HG03064 (cell line): ENCODE measurements around the gene CHRNE.
"Not testable (repeated sequence)": the region's sequence is repeated elsewhere in the genome, so short reads cannot be mapped to it uniquely, and the experiment has no call there.

Experiments used
- ATAC-seq: cut with Tn5 transposase; IDR thresholded peaks from one replicate; pipeline ENCODE4 v1.9.1; 2021; ENCODE audit warnings: low read depth; ENCODE audit not compliant: unreplicated experiment

CHRNE gene

DNA sequence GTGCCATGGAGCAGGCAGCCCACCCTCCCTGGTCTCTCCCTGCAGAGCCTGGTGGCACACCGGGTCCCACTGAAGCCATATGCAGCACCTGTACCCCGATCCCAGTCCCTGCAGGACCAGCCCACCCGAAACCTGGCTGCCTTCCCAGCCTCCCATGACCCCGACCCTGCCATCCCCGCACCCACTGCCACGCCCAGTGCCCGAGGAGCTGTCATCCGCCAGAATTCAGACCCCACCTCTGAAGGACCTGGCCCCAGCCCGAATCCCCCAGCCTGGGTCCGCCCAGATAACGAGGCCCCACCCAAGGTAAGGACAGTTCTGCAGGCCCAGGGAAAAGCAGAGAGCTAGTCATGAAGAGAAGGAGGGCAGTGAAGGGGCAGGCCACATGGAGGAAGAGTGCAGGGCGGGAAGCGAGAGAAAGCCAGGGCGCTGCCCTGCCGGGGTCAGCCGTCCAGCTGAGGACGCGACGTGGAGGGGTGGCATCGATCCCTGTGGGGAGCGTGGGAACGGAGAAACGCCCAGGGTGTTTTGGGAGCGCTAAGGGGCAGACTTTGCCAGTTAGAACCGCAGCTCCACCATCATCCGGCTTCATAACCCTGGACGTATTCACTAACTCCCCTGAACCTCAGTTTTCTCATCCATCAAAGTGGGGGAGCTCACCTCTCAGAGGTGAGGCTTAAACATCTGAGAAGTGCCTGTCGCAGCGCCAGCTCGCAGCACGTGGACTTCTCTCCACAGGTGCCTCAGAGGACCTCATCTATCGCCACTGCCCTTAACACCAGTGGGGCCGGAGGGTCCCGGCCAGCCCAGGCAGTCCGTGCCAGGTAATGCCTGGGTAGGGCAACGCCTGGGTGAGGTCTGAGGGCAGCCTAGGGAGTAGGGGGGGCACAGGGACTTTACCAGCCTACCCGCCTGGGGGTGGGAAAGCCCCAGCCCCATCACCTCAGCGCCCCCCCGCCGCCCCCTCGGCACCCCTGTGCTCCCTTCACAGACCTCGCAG lies 11.2 kb downstream of the CHRNE start:
- ATAC-seq, result no peak

DNA sequence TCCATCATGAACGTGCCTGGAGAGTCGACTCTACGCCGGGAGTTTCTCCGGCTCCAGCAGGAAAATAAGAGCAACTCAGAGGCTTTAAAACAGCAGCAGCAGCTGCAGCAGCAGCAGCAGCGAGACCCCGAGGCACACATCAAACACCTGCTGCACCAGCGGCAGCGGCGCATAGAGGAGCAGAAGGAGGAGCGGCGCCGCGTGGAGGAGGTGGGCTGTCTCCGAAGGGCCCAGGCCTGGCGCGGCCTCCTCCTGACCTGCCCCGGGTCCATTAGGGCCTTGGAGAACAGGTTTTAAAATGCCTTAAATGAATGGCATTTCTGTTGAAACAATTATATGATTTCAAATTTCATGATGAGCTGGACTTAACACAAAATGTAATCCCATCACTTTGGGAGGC lies 15.3 kb downstream of the CHRNE start:
- ATAC-seq, result no peak

DNA sequence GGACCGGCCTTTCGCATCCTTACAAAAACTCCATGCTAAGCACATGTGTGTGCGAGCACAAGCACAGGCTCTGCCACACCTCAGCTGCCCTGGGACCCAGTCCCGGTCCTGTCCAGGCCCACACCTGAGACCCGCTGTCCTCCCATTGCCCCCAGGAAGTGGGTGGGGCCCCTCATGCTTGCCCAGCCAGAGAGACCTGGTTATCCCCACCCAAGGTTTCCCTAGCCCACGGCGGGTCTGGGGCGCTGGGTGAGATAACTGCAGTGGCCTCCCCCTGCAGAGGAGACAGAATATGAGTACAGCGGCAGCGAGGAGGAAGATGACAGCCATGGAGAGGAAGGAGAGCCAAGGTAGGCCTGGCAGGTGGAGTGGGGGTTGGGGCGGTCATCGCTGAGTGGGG lies 16.1 kb downstream of the CHRNE start:
- no peak for ATAC-seq

DNA sequence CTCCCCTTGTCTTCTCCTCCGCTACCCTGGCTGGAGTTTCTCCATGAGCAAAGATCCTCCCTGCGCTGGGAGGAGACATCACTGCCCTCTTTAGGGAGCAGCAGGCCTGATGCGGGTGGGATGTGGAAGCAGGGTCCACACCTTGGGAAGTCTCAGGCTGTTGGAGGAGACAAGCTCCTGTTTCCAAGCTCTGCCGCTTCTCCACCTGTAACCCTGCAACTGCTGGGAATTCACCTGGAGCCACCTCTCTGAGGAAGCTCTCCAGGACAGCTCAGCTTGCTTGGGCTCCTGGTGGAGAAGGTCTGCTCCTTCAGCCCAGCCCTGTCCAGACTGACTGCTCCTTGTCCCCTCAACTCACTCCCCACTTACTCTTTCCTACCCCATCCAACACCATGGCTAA lies 18.4 kb downstream of the CHRNE start:
- no peak for ATAC-seq

DNA sequence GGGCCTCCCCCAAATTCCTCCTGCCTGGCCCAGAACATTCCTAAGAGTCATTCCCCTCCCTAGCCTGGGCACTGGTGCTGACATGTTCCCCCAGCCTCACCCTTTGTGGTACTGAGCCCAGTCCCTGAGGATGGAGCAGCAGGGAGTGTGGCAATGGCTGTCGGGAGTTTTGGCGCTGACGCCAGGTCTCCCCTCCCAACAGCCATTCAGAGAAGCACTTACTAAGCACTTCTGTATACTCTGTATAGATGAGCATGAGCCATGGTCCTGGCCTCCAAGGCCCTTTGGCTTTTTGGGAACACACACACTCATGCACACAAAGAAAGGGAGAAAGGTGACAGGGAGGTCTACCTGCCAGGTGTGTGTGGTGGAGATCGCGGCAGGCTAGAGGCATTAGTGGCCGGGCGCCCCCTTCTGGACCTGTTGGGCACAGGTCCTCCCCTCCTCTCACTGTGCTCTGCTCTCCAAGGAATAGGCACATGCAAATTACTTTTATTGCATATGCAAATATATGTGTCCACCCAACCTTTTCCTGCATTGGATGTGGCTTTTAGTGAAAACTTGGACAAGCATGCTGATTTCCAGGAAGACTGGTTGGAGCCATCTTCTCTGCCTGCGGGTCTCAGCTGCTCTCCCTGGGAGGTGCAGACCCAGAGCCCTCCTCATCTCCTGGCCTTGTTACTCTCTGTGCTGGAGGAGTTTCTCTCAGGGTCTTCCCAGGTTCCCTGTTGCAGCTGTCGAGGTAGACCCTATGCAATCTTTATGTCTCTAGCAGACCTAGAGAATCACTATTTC lies 20.9 kb downstream of the CHRNE start:
- no peak for ATAC-seq

DNA sequence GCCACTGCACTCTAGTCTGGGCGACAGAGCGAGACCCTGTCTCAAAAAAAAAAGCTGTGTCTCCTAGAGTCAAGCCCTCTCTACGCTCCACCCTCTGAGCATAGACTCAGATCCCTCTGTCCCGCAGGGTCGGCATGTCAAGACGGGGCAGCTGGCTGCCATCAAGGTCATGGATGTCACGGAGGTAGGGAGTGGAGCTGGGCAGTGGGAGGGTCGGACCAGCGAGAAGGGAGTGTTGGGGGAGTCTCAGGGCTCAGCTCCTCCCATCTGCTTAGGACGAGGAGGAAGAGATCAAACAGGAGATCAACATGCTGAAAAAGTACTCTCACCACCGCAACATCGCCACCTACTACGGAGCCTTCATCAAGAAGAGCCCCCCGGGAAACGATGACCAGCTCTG lies 22.0 kb downstream of the CHRNE start:
- no peak for ATAC-seq

DNA sequence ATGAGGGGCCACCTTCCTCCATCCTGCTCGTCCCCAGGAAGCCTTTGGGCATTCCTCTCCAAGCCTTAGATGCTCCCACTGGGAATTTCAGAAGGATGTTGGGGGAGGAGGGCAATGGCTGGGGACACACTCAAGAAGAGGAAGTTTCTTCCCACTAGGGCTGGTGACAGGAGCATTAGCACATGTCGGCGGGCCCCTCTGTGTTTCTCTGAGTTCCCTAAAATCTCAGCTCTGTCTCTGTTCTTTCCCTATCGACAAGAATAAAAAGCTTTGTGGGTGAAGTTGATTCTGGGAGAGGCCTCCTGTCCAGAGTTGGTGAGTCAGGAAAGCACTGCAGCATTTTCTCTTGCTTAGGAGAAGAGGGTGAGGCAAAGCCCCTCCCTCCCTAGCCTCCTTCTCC lies 23.3 kb downstream of the CHRNE start:
- ATAC-seq, result no peak

DNA sequence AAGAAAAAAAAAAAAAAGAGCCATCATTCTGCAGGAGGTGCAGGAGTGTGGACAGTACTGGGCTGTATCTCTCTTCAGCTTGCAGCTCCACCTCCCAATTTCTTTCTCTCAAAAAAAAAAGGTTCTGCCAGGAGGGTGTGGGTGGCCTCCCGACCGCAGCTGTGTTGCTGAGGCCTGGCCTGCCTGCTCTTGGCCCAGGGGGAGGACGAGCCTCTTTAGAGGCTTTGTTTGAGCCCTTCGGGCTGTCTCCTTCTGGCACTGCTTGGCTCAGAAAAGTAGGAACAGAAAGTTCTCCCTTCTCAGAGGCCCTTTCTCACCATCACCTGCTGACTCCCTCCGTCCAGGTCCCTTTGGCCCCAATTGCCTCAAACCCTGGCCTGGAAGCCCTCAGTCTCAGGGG lies 25.8 kb downstream of the CHRNE start:
- ATAC-seq, result no peak

DNA sequence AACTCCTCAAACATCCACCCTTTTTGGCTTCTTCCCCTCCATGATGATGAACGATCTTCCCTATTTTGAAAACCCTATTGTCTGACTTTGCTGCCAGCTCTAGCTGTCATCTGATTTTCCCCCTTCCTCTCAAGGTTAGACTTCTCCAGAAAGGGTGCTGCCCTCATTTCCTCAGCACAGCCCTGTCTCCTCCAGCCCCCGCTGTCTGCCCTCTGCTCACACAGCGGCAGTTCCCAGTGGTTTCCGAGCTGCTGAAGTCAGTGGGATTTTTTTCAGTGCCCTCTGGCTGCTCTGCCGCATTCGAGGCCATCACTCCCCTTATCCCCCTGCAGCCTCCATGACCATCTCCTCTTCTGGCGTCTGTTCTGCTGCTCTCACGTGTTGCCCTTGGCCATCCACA lies 30.1 kb downstream of the CHRNE start:
- ATAC-seq, result no peak

DNA sequence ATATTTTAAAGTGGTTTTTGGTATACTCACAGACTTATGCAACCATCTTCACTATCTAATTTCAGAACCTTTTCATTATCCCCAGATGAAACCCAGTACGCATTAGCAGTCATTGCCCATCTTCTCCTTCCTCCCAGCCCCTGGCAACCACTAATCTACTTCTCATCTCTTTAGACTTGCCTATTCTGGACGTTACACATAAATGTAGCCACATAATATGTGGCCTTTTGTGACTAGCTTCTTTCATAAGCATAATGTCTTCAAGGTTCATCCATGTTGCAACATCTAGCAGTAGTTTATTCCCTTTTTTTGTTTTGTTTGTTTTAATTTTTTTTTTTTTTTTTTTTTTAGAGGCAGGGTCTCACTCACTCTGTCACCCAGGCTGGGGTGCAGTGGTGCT lies 32.0 kb downstream of the CHRNE start:
- ATAC-seq, result no peak

DNA sequence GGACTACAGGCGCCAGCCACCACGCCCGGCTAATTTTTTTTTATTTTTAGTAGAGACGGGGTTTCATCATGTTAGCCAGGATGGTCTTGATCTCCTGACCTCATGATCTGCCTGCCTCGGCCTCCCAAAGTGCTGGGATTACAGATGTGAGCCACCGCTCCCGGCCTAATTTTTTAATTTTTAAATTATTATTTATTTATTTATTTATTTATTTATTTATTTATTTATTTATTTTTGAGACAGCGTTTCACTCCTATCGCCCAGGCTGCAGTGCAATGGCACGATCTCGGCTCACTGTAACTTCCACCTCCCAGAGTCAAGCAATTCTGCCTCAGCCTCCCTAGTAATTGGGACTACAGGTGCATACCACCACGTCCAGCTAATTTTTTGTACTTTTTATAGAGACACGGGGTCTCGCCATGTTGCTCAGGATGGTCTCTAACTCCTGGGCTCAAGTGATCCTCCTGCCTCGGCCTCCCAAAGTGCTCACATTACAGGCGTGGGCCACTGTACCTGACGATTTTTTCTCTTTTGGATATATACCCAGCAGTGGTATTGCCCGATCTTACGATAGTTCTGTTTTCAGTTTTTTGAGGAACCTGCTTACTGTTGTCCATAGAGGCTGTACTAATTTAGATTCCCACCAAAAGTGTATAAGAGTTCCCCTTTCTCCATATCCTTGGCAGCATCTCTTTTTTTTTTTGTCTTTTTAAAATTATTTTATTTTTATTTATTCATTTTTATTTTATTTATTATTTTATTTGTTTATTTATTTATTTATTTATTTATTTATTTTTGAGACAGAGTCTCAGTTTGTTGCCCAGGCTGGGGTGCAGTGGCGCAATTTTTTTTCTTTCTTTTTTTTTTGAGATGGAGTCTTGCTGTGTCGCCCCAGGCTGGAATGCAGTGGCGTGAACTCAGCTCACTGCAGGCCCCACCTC lies 33.6 kb downstream of the CHRNE start:
- not testable (repeated sequence) for ATAC-seq

DNA sequence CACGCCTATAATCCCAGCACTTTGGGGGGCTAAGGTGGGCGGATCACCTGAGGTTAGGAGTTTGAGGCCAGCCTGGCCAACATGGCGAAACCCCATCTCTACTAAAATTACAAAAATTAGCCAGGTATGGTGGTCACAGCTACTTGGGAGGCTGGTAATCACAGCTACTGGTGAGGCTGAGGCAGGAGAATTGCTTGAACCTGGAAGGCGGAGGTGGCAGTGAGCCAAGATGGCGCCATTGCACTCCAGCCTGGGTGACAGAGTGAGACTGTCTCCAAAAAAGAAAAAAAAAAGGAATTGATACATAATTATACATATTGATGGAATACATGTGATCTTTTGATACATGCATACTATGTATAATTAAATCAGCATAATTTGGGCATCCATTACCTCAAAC lies 35.4 kb downstream of the CHRNE start:
- not testable (repeated sequence) for ATAC-seq

DNA sequence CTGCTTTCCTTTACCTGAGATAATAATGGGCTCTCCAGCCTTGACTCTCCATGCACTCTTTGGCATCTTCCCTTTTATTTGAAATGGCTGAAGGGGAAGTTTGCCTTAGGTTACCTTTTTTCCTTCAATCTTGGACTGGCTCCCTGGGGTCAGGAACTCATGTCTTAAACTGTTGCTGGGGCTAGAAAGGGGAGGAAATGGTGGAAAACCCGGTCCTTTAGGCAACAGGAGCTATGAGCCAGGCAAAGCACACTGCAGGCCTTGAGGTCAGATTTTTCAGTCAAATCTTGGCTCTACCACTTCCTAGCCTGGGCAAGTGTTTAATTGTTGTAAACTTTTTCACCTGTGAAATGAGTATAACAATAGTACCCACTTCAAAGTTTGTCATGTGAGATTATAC lies 39.6 kb downstream of the CHRNE start:
- ATAC-seq, result no peak

DNA sequence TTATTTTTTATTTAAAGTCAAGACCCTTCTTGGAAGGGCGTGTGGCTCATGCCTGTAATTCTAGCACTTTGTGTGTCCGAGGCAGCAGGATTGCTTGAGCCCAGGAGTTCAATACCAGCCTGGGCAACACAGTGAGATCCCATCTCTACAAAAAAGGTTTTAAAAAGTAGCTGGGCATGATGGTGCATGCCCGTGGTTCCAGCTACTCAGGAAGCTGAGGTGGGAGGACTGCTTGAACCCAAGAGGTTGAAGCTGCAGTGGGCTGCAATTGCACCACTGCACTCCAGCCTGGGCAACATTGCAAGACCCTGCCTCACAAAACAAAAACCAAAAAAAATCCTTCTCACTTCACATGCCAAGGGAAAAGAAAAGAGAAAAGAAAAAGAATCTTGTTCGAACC lies 40.2 kb downstream of the CHRNE start:
- no peak for ATAC-seq

DNA sequence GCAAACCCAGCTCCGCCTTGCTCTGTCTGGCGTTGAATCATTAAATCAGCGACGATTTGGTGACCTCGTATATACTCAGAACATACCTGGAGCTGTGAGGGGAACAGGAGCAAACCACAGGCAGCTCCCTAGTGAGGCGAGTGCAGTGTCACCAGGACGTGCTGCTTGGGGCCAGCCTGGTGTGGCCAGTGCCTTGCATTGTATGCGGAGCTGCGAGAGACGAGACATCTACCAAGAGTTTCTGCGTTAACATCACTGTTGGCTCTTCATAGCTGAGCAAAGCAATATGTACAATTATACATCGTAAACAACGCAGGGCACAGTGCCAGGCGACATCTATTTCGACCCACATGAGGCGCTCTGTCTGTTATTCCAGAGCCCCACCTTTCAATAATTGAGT lies 41.8 kb downstream of the CHRNE start:
- no peak for ATAC-seq

DNA sequence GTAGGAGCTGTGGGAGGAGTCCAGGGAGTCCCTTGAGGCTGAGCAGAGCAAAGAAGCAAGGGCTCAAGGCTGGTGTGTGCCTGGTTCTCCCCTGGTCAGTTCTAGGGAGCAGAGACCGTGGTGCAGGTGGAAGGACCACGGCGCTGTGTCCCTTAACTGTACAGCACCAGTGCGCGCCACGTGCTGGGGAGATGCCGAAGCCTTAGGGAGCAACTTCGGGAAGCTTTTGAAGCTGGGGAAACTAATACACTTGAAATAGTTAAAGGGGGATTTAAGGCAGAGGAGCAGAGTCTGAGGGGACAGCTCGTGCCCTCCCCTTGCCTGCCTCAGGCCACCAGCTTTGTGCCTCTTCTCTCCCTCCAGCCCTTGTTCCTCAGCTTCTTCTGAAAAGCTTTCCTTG lies 42.2 kb downstream of the CHRNE start:
- ATAC-seq, result no peak

DNA sequence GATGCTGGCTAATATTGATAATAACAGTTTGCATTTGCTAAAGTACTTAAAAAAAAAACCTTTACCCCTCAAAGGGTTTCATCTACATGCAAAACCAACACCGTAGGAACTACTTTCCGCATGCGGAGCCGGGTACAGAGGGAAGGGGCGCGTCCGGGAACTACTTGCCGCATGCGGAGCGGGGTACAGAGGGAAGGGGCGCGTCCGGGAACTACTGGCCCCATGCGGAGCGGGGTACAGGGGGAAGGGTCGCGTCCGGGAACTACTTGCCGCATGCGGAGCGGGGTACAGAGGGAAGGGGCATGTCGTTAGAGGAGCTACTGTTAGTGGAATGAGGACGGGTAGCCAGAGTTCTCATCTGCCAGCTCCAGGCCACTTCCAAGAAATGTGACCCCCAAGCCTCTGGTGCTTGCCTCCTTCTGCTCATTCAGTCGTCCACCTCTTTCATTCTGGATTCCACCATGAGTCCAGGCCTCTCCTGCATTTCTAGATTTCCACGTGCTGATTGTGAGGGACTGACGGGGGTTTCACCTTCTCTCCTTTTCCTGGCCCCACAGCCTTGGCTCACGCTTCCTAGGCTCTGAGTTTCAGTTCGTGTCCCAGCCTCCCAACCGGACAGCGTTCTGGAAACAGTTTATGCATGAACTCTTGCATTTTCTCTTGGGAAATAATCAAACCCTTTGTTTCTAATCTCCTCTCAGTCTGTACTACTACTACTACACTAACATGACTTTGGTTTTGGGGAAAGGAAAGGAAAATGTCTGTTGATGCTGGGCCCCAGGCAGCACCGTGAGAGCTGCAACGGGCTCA lies 42.9 kb downstream of the CHRNE start:
- ATAC-seq, result no peak

DNA sequence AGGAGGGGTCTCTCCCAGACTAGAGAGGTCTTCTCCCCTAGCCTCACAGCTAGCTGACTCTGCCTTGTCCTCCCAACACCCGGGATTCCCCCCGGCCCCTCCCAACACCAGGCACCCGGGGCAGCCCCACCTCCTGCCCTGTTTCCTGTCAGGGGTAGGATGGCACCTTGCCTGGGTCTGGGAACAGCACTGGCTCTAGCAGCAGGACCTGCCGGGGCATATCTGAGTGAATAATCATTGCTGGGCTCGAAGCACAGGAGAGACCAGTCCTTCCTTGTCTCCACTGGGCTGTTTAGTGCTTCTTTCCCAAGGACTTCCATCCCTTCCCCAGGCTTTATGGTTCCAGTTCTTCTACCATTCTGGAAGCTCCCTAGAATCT lies 44.0 kb downstream of the CHRNE start:
- no peak for ATAC-seq

DNA sequence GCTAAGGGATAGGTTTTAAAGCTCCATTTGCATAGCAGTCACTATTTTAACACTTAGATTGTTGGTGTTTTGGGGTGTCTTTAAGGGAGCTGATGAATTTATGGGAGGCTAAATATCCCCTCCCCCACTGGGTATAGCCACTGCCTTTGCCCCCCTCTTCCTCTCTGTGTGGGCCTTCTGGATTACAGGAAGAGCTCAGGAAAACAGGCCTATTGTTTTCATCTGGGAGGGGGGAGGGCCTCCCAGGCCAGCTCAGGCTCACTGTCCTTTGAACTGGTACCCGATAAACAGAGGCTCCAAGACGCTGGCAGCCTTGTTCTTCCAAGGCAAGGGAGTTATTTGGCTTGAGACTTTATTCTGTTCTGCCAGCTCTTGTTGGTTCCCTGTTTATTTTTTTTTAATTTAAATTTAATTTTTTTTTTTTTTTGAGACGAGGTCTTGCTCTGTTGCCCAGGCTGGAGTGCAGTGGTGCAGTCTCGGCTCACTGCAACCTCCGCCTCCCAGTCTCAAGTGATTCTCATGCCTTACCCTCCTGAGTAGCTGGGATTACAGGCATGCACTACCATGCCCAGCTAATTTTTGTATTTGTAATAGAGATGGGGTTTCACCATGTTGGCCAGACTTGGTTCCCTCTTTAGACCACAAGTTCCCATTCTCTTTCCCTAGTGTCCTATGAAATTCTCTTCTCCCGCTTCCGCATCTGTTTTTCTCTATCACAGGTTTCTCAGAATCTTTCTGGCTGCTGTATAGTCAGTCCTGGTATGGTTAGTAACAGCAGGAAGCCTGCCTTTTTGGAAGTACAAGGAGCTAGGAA lies 44.6 kb downstream of the CHRNE start:
- no peak for ATAC-seq
